T-helper 17 cell (primary cell): ENCODE data around the gene ACOX2. TPM values are rescaled to one million over a fixed set of nuclear protein-coding genes. Genes with fewer than 3 reads are reported as not detected.

Experiments
- ATAC-seq: fragments of 150-1000 bp; cut with Tn5 transposase; 2 replicates; pipeline ENCODE4 v1.10.0; 2021; ENCODE audit warnings: mild to moderate bottlenecking, moderate library complexity
- DNase-seq, 3 donors: peaks; one replicate each; pipeline versions ENCODE4 v3.0.0 to v3.0.0-alpha.2; 2020 to 2021
- H3K9me3 ChIP-seq: one replicate; pipeline ENCODE4 v1.7.0; 2013; ENCODE audit warnings: low read length, mild to moderate bottlenecking; ENCODE audit not compliant: control insufficient read depth, poor library complexity, severe bottlenecking
- H3K27ac Mint-ChIP-seq: one replicate; pipeline ENCODE4 v1.8.0; 2022; ENCODE audit warnings: mild to moderate bottlenecking, moderate library complexity, mixed read lengths
- H3K27me3 Mint-ChIP-seq: one replicate; pipeline ENCODE4 v1.8.0; 2022; ENCODE audit warnings: mixed read lengths
- H3K36me3 Mint-ChIP-seq: one replicate; pipeline ENCODE4 v1.8.0; 2022; ENCODE audit warnings: low read depth, mixed read lengths
- H3K4me1 Mint-ChIP-seq: one replicate; pipeline ENCODE4 v1.8.0; 2022; ENCODE audit warnings: mild to moderate bottlenecking, mixed read lengths
- H3K4me3 Mint-ChIP-seq: one replicate; pipeline ENCODE4 v1.8.0; 2022; ENCODE audit warnings: mild to moderate bottlenecking, moderate library complexity, mixed read lengths
- total RNA-seq, 4 donors: library from RNA in 2 of 4; stranded (reverse) in 2 of 4; gene quantifications; one replicate each; pipeline ENCODE4 v1.2.3 and lab custom pipeline; 2022 to 2026

Gene ACOX2
- total RNA-seq, 2 donors from 2014 or later = not detected

DNA sequence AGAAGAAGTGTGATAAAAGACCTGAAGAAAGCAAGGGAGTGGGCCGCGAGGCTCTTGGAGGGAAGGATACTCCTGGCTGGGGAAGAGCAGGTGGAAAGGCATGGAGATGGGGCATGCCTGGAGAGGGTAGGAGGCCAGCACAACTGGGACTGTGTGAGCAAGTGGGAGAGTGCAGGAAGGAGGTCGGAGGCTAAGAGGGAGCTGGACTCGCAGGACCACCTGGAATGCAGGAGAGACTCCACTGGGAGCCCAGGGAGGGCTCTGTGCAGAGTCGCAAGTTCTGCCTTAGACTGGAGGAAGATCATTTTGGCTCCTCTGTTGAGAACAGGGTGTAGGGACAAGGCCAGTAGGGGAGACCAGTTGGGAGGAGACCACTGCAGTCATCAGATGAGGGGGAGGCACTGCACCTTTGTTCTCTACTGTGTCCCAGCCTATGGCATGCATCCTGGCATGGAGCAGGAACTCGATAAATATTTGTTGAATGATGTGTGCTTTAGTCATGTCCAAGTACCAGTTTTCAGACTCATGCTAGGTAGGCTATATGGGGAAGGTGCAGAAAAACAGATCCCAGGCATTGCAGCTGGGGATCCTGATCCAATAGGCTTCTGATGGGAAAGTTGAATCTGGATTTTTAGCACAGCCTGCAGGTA lies 26.5 kb upstream of the ACOX2 start:
- DNase-seq (no peak), ATAC-seq (no peak)
- H3K27ac Mint-ChIP-seq = no peak overlapping the region

DNA sequence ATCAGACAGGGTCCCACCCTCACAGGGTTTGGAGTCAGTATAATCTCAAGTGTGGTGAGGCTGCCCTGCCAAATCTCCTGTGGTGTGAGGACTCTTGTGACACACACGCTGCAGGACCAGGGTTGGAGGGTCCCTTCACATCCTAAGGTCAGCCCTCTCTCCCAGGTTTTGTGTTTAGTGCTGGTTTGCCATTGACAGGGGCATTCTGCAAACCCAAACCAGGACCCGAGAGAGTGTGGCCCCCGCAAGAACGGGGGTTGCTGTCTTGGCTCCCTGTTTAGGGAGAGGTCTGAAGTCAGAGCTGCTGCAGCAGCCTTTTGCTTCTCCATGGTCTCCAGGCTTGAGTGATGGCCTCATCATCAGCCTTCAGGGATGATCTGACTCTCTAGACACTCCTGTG lies 25.5 kb upstream of the ACOX2 start:
- no peak for ATAC-seq
- no peak for DNase-seq
- H3K27ac Mint-ChIP-seq = no peak overlapping the region
- peaks cover 2% of the 10 kb centered on the region for H3K36me3 Mint-ChIP-seq
- H3K4me3 Mint-ChIP-seq = no peak overlapping the region
- H3K4me1 Mint-ChIP-seq = no peaks in the 10 kb centered on the region
- peaks cover 4% of the 10 kb centered on the region for H3K27me3 Mint-ChIP-seq
- H3K9me3 ChIP-seq = no peaks in the 10 kb centered on the region

More for the DNA sequence above, 26.5 kb upstream of the ACOX2 start:
- peaks cover 2% of the 10 kb centered on the region for H3K36me3 Mint-ChIP-seq
- H3K9me3 ChIP-seq = no peaks in the 10 kb centered on the region
- H3K4me1 Mint-ChIP-seq = peaks cover under 1% of the 10 kb centered on the region
- H3K4me3 Mint-ChIP-seq = peak overlapping the region; percentile 4
- H3K27me3 Mint-ChIP-seq = peaks cover 4% of the 10 kb centered on the region

- peaks cover 7% of the 10 kb centered on the region for H3K27me3 Mint-ChIP-seq
- DNase-seq (no peak), ATAC-seq (no peak)
- H3K27ac Mint-ChIP-seq = no peak overlapping the region
- no peaks in the 10 kb centered on the region for H3K4me1 Mint-ChIP-seq
- no peaks in the 10 kb centered on the region for H3K9me3 ChIP-seq
- H3K36me3 Mint-ChIP-seq = peaks cover 2% of the 10 kb centered on the region
- no peak overlapping the region for H3K4me3 Mint-ChIP-seq
These were observed 23.9 kb upstream of the ACOX2 start for GRCh38 chr3:58560771-58561311.

GRCh38 chr3:58559586-58559985 lies 22.6 kb upstream of the ACOX2 start:
- ATAC-seq = no peak
- Mint-ChIP-seq H3K4me3 (no peak overlapping the region), H3K27ac (no peak overlapping the region)

DNA sequence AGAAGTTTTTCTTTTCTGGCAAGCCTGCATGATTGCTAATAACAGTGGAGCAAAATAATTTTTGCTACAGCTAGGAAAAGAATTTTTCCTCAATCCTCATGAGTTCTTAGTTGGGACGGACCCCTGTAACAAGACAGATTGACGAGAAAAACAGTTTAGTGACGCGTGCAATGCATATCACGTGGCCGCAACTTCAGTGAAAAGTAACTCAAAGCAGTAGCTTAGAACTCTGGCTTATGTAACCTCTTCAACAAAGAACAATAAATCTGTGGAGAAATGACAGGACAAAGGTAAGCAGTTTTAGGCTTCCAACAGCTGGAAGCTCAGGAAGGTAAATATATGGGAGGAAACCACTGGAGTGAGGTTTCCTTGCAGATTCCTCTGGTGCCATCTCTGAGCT lies 20.5 kb upstream of the ACOX2 start:
- no peaks in the 10 kb centered on the region for H3K36me3 Mint-ChIP-seq
- ATAC-seq (no peak), DNase-seq (no peak)
- H3K4me3 Mint-ChIP-seq = no peak overlapping the region
- no peaks in the 10 kb centered on the region for H3K9me3 ChIP-seq
- H3K27ac Mint-ChIP-seq = no peak overlapping the region
- no peaks in the 10 kb centered on the region for H3K4me1 Mint-ChIP-seq
- H3K27me3 Mint-ChIP-seq = peaks cover 20% of the 10 kb centered on the region

More at GRCh38 chr3:58559586-58559985, 22.6 kb upstream of the ACOX2 start:
- peaks cover 2% of the 10 kb centered on the region for H3K36me3 Mint-ChIP-seq
- H3K27me3 Mint-ChIP-seq = peaks cover 14% of the 10 kb centered on the region
- H3K4me1 Mint-ChIP-seq = no peaks in the 10 kb centered on the region
- H3K9me3 ChIP-seq = no peaks in the 10 kb centered on the region
- DNase-seq = no peak

- no peak for DNase-seq
- Mint-ChIP-seq H3K27me3 (peaks cover 20% of the 10 kb centered on the region), H3K36me3 (peaks cover 2% of the 10 kb centered on the region), H3K4me3 (no peak overlapping the region), H3K4me1 (no peaks in the 10 kb centered on the region), H3K27ac (no peak overlapping the region)
- ATAC-seq = no peak
- no peaks in the 10 kb centered on the region for H3K9me3 ChIP-seq
These were observed 19.8 kb upstream of the ACOX2 start for GRCh38 chr3:58556761-58557221.

DNA sequence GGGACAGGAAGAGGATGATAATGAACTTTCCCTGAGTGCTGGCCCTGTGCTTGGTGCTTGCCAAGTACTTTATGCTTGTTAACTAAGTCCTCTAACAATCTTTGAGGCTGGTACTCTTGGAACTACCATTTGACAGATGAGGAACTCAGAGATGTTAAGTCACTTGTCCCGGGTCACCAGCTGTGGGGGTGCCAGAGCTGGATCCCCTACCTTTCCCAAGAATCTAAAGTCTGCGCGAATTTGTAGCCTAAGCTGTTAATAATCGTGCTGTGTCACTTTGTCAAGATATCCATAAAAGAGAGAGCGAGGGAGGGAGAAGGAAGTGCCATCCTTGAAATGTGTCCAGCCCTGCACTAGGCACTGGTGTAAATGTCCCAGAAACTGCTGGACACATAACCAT lies 19.0 kb upstream of the ACOX2 start:
- DNase-seq = no peak
- no peak overlapping the region for H3K27ac Mint-ChIP-seq
- no peaks in the 10 kb centered on the region for H3K4me1 Mint-ChIP-seq

DNA sequence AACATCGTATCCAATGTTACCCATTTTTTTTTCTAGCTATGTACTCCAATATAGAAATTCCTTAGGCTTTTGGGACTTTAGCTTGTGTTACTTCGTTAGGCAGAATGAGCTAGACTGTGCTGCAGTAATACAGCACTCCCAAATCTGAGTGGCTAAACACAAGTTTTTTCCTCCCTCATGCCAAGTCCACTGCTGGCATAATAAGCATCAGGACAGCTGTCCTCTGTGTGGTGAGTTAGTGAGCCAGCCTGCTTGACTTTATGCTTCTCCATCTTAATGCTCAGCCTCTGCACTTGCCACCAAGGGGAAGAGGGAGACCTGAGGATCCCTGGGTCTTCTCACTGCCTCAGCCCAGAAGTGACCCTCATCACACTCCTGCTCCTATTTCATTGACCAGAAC lies 18.2 kb upstream of the ACOX2 start:
- no peak overlapping the region for H3K4me3 Mint-ChIP-seq
- DNase-seq (no peak), ATAC-seq (no peak)
- H3K36me3 Mint-ChIP-seq = peaks cover 2% of the 10 kb centered on the region
- H3K27me3 Mint-ChIP-seq = peaks cover 20% of the 10 kb centered on the region
- H3K4me1 Mint-ChIP-seq = no peaks in the 10 kb centered on the region
- no peaks in the 10 kb centered on the region for H3K9me3 ChIP-seq
- H3K27ac Mint-ChIP-seq = no peak overlapping the region

More for the DNA sequence above, 19.0 kb upstream of the ACOX2 start:
- Mint-ChIP-seq H3K4me3 (no peak overlapping the region), H3K36me3 (peaks cover 2% of the 10 kb centered on the region), H3K27me3 (peaks cover 20% of the 10 kb centered on the region)
- ATAC-seq = no peak
- H3K9me3 ChIP-seq = no peaks in the 10 kb centered on the region

- Mint-ChIP-seq H3K4me3 (no peak overlapping the region), H3K36me3 (peaks cover 2% of the 10 kb centered on the region), H3K27me3 (peaks cover 20% of the 10 kb centered on the region), H3K27ac (no peak overlapping the region), H3K4me1 (no peaks in the 10 kb centered on the region)
- H3K9me3 ChIP-seq = no peaks in the 10 kb centered on the region
- ATAC-seq (no peak), DNase-seq (no peak)
These were observed 16.0 kb upstream of the ACOX2 start for GRCh38 chr3:58553003-58553402.

- Mint-ChIP-seq H3K36me3 (peaks cover 2% of the 10 kb centered on the region), H3K4me1 (no peaks in the 10 kb centered on the region), H3K4me3 (no peak overlapping the region), H3K27me3 (peaks cover 25% of the 10 kb centered on the region), H3K27ac (no peak overlapping the region)
- ATAC-seq = no peak
- no peak for DNase-seq
- no peaks in the 10 kb centered on the region for H3K9me3 ChIP-seq
These were observed 14.7 kb upstream of the ACOX2 start for GRCh38 chr3:58551636-58552180.

DNA sequence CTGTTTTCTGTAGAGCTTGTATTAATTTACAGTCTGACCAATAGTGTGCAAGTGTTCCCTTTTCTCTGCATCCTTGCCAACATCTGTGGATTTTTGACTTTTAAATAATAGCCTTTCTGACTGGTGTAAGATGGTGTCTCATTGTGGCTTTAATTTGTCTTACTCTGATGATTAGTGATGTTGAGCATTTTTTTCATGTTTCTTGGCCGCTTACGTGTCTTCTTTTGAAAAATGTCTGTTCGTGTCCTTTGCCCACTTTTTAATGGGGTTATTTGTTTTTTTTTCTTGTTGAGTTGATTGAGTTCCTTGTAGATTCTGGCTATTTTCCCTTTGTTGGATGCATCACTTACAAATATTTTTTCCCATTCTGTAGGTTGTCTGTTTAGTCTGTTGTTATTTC lies 7.6 kb upstream of the ACOX2 start:
- DNase-seq = no peak
- no peaks in the 10 kb centered on the region for H3K9me3 ChIP-seq
- Mint-ChIP-seq H3K4me1 (peaks cover 1% of the 10 kb centered on the region), H3K4me3 (no peak overlapping the region), H3K27ac (no peak overlapping the region), H3K36me3 (no peaks in the 10 kb centered on the region), H3K27me3 (peaks cover 12% of the 10 kb centered on the region)
- ATAC-seq = no peak

- Mint-ChIP-seq H3K27me3 (no peaks in the 10 kb centered on the region), H3K4me1 (peaks cover 12% of the 10 kb centered on the region), H3K27ac (no peak overlapping the region), H3K4me3 (no peak overlapping the region), H3K36me3 (no peaks in the 10 kb centered on the region)
- DNase-seq (no peak), ATAC-seq (no peak)
- H3K9me3 ChIP-seq = no peaks in the 10 kb centered on the region
These were observed 3.3 kb upstream of the ACOX2 start for GRCh38 chr3:58540176-58540858.

DNA sequence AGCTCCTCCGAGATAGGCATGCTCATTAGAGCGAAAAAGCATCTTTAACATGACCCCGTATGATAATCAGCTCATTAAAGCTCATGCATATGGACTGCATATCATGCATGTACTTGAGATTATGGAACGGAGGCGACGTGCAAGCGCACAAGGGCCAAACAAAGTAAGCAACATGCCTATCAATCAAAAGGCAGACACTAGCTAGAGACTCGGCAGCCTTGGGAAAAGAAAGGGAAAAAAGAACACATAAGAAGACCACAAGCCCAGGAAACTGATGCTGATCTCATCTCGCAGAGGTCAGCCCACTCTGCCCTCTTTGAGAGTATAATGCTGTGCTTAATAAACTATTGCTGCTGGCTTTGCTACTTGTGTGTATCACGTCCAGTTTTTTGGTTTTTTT lies 2.6 kb upstream of the ACOX2 start:
- H3K4me1 Mint-ChIP-seq = peaks cover 12% of the 10 kb centered on the region
- DNase-seq = no peak
- no peak for ATAC-seq
- no peaks in the 10 kb centered on the region for H3K27me3 Mint-ChIP-seq
- H3K27ac Mint-ChIP-seq = no peak overlapping the region
- H3K9me3 ChIP-seq = no peaks in the 10 kb centered on the region
- H3K4me3 Mint-ChIP-seq = no peak overlapping the region
- no peaks in the 10 kb centered on the region for H3K36me3 Mint-ChIP-seq
